ENCODE results near the gene ACTA1.

DNA sequence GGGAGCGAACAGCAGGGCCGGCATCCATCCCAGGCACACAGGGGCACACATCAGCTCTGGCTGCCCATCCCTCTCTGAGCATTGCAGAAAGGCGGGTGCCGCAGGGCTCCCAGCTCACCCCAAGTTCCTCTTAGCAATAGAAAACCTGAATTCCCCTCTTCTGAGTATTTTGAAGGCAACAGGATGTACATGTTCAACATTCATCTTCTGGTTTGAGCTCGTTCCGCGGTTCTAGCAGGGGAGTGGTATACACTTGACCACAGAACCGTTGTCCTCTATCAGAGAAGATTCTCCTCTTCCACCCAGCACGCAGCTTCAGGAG, 23.6 kb downstream of the ACTA1 start:
- TF ChIP-seq, protein P1, sequence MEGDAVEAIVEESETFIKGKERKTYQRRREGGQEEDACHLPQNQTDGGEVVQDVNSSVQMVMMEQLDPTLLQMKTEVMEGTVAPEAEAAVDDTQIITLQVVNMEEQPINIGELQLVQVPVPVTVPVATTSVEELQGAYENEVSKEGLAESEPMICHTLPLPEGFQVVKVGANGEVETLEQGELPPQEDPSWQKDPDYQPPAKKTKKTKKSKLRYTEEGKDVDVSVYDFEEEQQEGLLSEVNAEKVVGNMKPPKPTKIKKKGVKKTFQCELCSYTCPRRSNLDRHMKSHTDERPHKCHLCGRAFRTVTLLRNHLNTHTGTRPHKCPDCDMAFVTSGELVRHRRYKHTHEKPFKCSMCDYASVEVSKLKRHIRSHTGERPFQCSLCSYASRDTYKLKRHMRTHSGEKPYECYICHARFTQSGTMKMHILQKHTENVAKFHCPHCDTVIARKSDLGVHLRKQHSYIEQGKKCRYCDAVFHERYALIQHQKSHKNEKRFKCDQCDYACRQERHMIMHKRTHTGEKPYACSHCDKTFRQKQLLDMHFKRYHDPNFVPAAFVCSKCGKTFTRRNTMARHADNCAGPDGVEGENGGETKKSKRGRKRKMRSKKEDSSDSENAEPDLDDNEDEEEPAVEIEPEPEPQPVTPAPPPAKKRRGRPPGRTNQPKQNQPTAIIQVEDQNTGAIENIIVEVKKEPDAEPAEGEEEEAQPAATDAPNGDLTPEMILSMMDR (IDR thresholded peaks at IDR 0.05; ENCODE audit: low read depth, low read length, missing input control) = no peak
- TF ChIP-seq EGR1 (IDR thresholded peaks at IDR 0.05; ENCODE audit: low read depth in 2 of 2) = no peak
